SK-N-SH (cell line): ENCODE results near the gene PMM2.

Experiments used
- CTCF ChIP-seq: fragments of 200-600 bp; sonication (generic); IDR thresholded peaks from 2 replicates; pipeline ENCODE4 v1.6.1; 2017; ENCODE audit warnings: antibody characterized with exemption, mild to moderate bottlenecking, moderate library complexity
- ELF1 ChIP-seq: IDR thresholded peaks from 2 replicates; pipeline ENCODE4 v1.4.0; 2012
- EZH2phosphoT487 ChIP-seq: fragments of 200-600 bp; sonication (generic); IDR thresholded peaks from 2 replicates; pipeline ENCODE4 v1.6.1; 2017; ENCODE audit warnings: low read depth, mixed run types, mild to moderate bottlenecking, antibody characterized with exemption, moderate library complexity, borderline replicate concordance
- GABPA ChIP-seq: IDR thresholded peaks from 2 replicates; pipeline ENCODE4 v1.4.0; 2012; ENCODE audit warnings: low read depth, mild to moderate bottlenecking
- JUND ChIP-seq: IDR thresholded peaks from 2 replicates; pipeline ENCODE4 v1.4.0; 2012
- MEF2A ChIP-seq: IDR thresholded peaks from 2 replicates; pipeline ENCODE4 v1.4.0; 2012; ENCODE audit warnings: low read depth, borderline replicate concordance
- MXI1 ChIP-seq: IDR thresholded peaks from 2 replicates; pipeline ENCODE4 v1.6.1; 2012; ENCODE audit warnings: mild to moderate bottlenecking, low read depth, low read length, improper control_type of control experiment
- NRF1 ChIP-seq: IDR thresholded peaks from 2 replicates; pipeline ENCODE4 v1.6.1; 2012; ENCODE audit warnings: low read depth, mild to moderate bottlenecking, low read length
- POLR2AphosphoS5 ChIP-seq: IDR thresholded peaks from 2 replicates; pipeline ENCODE4 v1.6.1; 2012; ENCODE audit warnings: low read depth, low read length
- REST ChIP-seq: IDR thresholded peaks from 2 replicates; pipeline ENCODE4 v1.6.1; 2012; ENCODE audit warnings: mild to moderate bottlenecking, low read depth, low read length, moderate library complexity
- SMC3 ChIP-seq: IDR thresholded peaks from 2 replicates; pipeline ENCODE4 v1.6.1; 2012; ENCODE audit warnings: low read depth, low read length, improper control_type of control experiment
- TAF1 ChIP-seq: IDR thresholded peaks from 2 replicates; pipeline ENCODE4 v1.6.1; 2012; ENCODE audit warnings: low read depth, mild to moderate bottlenecking, low read length, moderate library complexity, borderline replicate concordance
- YY1 ChIP-seq: IDR thresholded peaks from 2 replicates; pipeline ENCODE4 v1.4.0; 2012; ENCODE audit warnings: low read depth, mild to moderate bottlenecking
- TF ChIP-seq, protein P1 (sequence below): IDR thresholded peaks from 2 replicates; pipeline ENCODE4 v1.4.0; 2012; ENCODE audit warnings: low read depth

DNA sequence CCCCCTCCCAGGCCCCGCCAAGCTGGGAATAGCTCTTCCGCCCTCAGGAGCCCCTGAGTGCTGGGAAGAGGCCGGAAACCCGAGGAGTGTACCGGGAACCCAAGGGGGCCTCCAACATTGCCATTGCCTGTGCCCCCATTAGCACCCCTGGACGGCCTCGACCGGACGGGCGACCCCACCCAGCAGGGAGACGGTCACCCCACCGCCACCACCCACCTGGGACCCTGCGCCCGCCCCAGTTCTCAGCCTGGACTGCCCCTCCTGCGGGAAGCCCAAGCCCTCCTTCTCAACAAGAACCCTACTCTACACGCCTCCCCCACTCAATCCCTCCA lies 69.2 kb downstream of the PMM2 start:
- TF ChIP-seq ELF1: no peak
- no peak for TF ChIP-seq CTCF
- TF ChIP-seq, protein P1, sequence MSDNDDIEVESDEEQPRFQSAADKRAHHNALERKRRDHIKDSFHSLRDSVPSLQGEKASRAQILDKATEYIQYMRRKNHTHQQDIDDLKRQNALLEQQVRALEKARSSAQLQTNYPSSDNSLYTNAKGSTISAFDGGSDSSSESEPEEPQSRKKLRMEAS: no peak
- TF ChIP-seq MXI1: no peak
- no peak for TF ChIP-seq EZH2phosphoT487
- no peak for TF ChIP-seq SMC3
- TF ChIP-seq NRF1: no peak
- no peak for TF ChIP-seq MEF2A
- TF ChIP-seq GABPA: no peak
- TF ChIP-seq POLR2AphosphoS5: no peak
- TF ChIP-seq YY1: no peak
- TF ChIP-seq TAF1: no peak
- TF ChIP-seq REST: no peak
- TF ChIP-seq JUND: no peak
